SK-N-SH (cell line): Measurements from ENCODE around the gene MYBPH. TPM values are rescaled to one million over a fixed set of nuclear protein-coding genes. Genes with fewer than 3 reads are reported as not detected.

ENCODE experiments used
- CTCF ChIA-PET: fragments of 300-600, 350-600 bp; formaldehyde crosslinking; extraction: SDS; loops from one replicate; lab custom pipeline; 2021; lab: Yijun Ruan, JAX
- POLR2A ChIA-PET: fragments of 350-600 bp; sonication (Branson Sonifier 250); formaldehyde crosslinking; extraction: SDS; loops from one replicate; lab custom pipeline; 2020; ENCODE audit warnings: antibody characterized with exemption, inconsistent platforms; lab: Yijun Ruan, JAX
- DNase-seq: peaks from one replicate; pipeline ENCODE4 v3.0.0; 2012
- H2AFZ ChIP-seq: fragments of 200-600 bp; sonication (generic); 2 replicates; pipeline ENCODE4 v1.8.1; 2016; ENCODE audit warnings: antibody characterized with exemption, mild to moderate bottlenecking, low read depth
- H3F3A ChIP-seq: fragments of 200-600 bp; sonication (generic); replicated peaks from 2 replicates; pipeline ENCODE3; 2016; ENCODE audit warnings: antibody characterized with exemption, mild to moderate bottlenecking; ENCODE audit not compliant: insufficient read depth
- H3K27ac ChIP-seq, 2 experiments: fragments of 200-500 bp in 1 of 2; fragments of 200-600 bp in 1 of 2; sonication (Bioruptor generic) in 1 of 2; sonication (generic), shearing (Covaris generic) in 1 of 2; 2 replicates each; pipeline versions ENCODE4 v1.5.1 to v1.6.1; 2014 to 2016; ENCODE audit warnings: low read depth in 2 of 2, inconsistent platforms in 1 of 2, low read length in 1 of 2, mild to moderate bottlenecking in 1 of 2, mixed read lengths in 1 of 2
- H3K27me3 ChIP-seq: fragments of 200-600 bp; sonication (generic), shearing (Covaris generic); 2 replicates; pipeline ENCODE4 v1.6.1; 2016; ENCODE audit warnings: mixed run types; ENCODE audit not compliant: insufficient read depth
- H3K36me3 ChIP-seq, 2 experiments: fragments of 200-500 bp in 1 of 2; fragments of 200-600 bp in 1 of 2; sonication (Bioruptor generic) in 1 of 2; sonication (generic) in 1 of 2; replicated peaks in 1 of 2; 2 replicates each; pipeline versions ENCODE3 to v1.5.1; 2014 to 2016; ENCODE audit warnings: low read length in 1 of 2, mild to moderate bottlenecking in 1 of 2; ENCODE audit not compliant: insufficient read depth in 2 of 2, control insufficient read depth in 1 of 2
- H3K4me1 ChIP-seq, 2 experiments: fragments of 200-500 bp in 1 of 2; fragments of 200-600 bp in 1 of 2; sonication (Bioruptor generic) in 1 of 2; sonication (generic), shearing (Covaris generic) in 1 of 2; 2 replicates each; pipeline versions ENCODE4 v1.5.1 to v1.6.1; 2014 to 2016; ENCODE audit warnings: low read depth in 1 of 2, low read length in 1 of 2, mixed run types in 1 of 2; ENCODE audit not compliant: insufficient read depth in 2 of 2, control insufficient read depth in 1 of 2
- H3K4me2 ChIP-seq: fragments of 200-600 bp; sonication (generic), shearing (Covaris generic); 2 replicates; pipeline ENCODE4 v1.6.1; 2017; ENCODE audit warnings: mixed run types
- H3K4me3 ChIP-seq, 2 experiments: fragments of 200-500 bp in 1 of 2; fragments of 200-600 bp in 1 of 2; sonication (Bioruptor generic) in 1 of 2; sonication (generic), shearing (Covaris generic) in 1 of 2; 2 replicates each; pipeline versions ENCODE4 v1.5.1 to v1.8.1; 2014 to 2016; ENCODE audit warnings: low read depth in 2 of 2, inconsistent platforms in 1 of 2, low read length in 1 of 2, mild to moderate bottlenecking in 1 of 2, mixed read lengths in 1 of 2, moderate library complexity in 1 of 2
- H3K79me2 ChIP-seq: fragments of 200-600 bp; sonication (generic); 2 replicates; pipeline ENCODE4 v1.8.1; 2017; ENCODE audit warnings: mild to moderate bottlenecking; ENCODE audit not compliant: insufficient read depth
- H3K9ac ChIP-seq: fragments of 200-600 bp; sonication (generic); 2 replicates; pipeline ENCODE4 v1.6.1; 2017; ENCODE audit warnings: mixed run types
- H3K9me2 ChIP-seq: fragments of 200-600 bp; sonication (generic); 2 replicates; pipeline ENCODE4 v1.6.1; 2017; ENCODE audit warnings: mixed run types
- H3K9me3 ChIP-seq: fragments of 200-600 bp; sonication (generic); 2 replicates; pipeline ENCODE4 v1.6.1; 2017; ENCODE audit warnings: mixed run types, mild to moderate bottlenecking, moderate library complexity
- H4K20me1 ChIP-seq: fragments of 200-600 bp; sonication (generic); 2 replicates; pipeline ENCODE4 v1.6.1; 2017; ENCODE audit warnings: mild to moderate bottlenecking, mixed run types; ENCODE audit not compliant: insufficient read depth
- JUND ChIP-seq: IDR thresholded peaks from 2 replicates; pipeline ENCODE4 v1.4.0; 2012
- MEF2A ChIP-seq: IDR thresholded peaks from 2 replicates; pipeline ENCODE4 v1.4.0; 2012; ENCODE audit warnings: low read depth, borderline replicate concordance
- WGBS: methylation state at CpG from one replicate; pipeline ENCODE4 v1.1.6; 2017; ENCODE audit warnings: low lambda C conversion rate; 5-methylcytosine and 5-hydroxymethylcytosine counted together
- polyA plus RNA-seq, 3 experiments: library from polyadenylated mRNA; depleted of rRNA; stranded (reverse); fragments of >200 nt; gene quantifications; 2 replicates each; pipeline ENCODE4 v1.2.3, GENCODE V29; 2012
- TF ChIP-seq, protein P1 (sequence below): IDR thresholded peaks from 2 replicates; pipeline ENCODE4 v1.4.0; 2012; ENCODE audit warnings: low read depth, borderline replicate concordance
- TF ChIP-seq, protein P2 (sequence below): IDR thresholded peaks from 2 replicates; pipeline ENCODE4 v1.6.1; 2012; ENCODE audit warnings: mild to moderate bottlenecking, low read depth, low read length, moderate library complexity
- TF ChIP-seq, protein P3 (sequence below): fragments of 150-350 bp; IDR thresholded peaks from 2 replicates; pipeline ENCODE4 v1.6.1; 2017; ENCODE audit warnings: antibody characterized with exemption, low read length, low read depth, borderline replicate concordance

The MYBPH gene
- polyA plus RNA-seq, 1 of the 3 experiments (the other 2 are of a cell fraction): 0.12 TPM

DNA sequence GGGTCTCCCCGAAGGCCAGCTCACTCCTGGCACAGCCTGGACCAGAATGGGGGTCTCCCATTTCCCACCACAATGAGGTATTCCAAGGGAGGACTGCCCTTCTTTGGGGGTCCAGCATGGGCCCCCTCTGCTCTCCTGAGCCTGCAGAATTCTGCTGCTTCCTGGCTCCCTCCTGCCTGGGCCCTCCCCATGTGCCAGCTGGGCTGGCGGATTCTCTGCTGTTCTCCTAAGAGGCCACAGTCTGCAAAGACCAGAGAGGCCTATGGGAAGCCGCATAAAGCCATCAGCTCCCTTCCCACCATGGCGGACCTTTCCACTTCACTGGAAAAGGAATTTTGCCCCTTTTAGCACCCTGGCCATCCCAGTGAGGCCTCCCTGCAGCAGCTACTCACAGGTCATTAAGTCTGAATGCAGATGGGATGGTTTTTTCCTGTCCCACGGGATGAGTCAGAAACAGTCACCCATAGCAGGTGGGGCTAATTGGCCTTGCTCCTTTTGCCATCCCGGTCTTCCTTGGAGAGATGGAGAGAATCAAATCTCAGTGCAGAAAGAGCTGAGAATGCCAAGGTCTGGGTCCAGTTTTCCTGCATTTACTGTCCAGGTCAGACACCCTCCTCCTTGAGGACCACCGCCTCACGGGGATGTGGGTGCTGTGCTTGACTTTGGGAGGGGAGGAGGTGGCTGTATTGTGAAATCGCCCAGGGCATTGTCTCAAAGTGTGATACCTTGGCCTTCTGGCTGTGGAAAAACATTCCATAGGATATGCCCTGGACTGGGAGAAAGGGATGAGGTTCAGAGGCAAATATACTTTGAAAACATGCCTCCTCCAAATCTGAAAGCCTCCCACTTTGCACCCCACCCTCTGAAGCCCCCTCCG lies 23.2 kb downstream of the MYBPH start (continued):
- TF ChIP-seq, protein P1, sequence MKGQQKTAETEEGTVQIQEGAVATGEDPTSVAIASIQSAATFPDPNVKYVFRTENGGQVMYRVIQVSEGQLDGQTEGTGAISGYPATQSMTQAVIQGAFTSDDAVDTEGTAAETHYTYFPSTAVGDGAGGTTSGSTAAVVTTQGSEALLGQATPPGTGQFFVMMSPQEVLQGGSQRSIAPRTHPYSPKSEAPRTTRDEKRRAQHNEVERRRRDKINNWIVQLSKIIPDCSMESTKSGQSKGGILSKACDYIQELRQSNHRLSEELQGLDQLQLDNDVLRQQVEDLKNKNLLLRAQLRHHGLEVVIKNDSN: no peak
- peak; percentile 41; the same call in 1 of the 2 replicates for TF ChIP-seq JUND
- TF ChIP-seq, all 33 proteins: peak for 4

DNA sequence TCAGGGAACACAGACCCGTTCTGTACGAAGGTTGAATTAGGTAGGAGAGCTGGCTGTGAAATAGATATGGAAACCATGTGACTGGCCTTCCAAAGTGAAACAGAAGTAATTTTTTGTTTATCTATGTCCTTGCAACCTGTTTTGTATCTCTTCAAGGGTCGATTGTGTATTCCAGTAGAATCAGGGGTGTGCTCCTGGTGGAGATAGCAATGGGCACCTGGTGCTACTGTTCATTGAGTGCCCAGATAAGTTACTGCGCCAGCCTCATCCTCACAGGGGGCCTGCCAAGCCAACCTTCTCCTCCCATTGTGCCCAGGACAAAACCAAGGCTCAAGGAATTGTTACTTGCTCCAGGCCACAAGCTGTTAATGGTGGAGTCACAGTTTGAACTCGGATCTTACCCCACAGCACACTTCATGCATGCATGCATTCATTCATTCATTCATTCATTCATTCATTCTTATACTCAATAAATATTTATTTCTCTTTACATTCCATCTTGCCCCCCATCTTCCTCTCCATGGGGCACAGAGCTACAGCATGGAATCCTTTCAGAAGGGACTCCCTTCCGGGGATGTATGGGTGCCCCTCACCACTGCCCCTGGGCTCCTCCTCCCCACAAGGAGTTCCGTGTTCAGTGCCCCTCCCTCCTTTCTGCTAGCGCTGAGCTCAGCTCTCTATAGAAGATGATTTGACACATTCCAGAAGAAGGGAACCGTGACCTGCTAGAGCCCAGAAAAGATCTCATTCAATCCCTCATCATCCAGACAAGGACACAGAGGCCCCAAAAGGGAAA lies 24.1 kb downstream of the MYBPH start:
- ChIA-PET CTCF (interaction anchor here (0.6 to 2.1 kb wide), 7 partner anchors 15 to 226 kb away, joined by 3 to 9 read pairs (median 3); no protein-coding TSS in a partner anchor), POLR2A (no interaction called here)
- TF ChIP-seq, protein P2, sequence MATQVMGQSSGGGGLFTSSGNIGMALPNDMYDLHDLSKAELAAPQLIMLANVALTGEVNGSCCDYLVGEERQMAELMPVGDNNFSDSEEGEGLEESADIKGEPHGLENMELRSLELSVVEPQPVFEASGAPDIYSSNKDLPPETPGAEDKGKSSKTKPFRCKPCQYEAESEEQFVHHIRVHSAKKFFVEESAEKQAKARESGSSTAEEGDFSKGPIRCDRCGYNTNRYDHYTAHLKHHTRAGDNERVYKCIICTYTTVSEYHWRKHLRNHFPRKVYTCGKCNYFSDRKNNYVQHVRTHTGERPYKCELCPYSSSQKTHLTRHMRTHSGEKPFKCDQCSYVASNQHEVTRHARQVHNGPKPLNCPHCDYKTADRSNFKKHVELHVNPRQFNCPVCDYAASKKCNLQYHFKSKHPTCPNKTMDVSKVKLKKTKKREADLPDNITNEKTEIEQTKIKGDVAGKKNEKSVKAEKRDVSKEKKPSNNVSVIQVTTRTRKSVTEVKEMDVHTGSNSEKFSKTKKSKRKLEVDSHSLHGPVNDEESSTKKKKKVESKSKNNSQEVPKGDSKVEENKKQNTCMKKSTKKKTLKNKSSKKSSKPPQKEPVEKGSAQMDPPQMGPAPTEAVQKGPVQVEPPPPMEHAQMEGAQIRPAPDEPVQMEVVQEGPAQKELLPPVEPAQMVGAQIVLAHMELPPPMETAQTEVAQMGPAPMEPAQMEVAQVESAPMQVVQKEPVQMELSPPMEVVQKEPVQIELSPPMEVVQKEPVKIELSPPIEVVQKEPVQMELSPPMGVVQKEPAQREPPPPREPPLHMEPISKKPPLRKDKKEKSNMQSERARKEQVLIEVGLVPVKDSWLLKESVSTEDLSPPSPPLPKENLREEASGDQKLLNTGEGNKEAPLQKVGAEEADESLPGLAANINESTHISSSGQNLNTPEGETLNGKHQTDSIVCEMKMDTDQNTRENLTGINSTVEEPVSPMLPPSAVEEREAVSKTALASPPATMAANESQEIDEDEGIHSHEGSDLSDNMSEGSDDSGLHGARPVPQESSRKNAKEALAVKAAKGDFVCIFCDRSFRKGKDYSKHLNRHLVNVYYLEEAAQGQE: no peak
- TF ChIP-seq MEF2A: no peak
- TF ChIP-seq, protein P3, sequence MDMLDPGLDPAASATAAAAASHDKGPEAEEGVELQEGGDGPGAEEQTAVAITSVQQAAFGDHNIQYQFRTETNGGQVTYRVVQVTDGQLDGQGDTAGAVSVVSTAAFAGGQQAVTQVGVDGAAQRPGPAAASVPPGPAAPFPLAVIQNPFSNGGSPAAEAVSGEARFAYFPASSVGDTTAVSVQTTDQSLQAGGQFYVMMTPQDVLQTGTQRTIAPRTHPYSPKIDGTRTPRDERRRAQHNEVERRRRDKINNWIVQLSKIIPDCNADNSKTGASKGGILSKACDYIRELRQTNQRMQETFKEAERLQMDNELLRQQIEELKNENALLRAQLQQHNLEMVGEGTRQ: no peak
- H3K9me2 ChIP-seq: no peaks in the 10 kb centered on the region
- no peaks in the 10 kb centered on the region for H3K27me3 ChIP-seq
- H3K4me1 ChIP-seq: peaks cover 31 to 43% of the 10 kb centered on the region in 2 experiments
- H3K36me3 ChIP-seq: no peaks in the 10 kb centered on the region
- 76% methylated on average over 9 of the region's 9 CpGs for WGBS
- no peak for DNase-seq
- no peak overlapping the region for H2AFZ ChIP-seq
- H3F3A ChIP-seq: no peaks in the 10 kb centered on the region
- no peak overlapping the region for H3K4me3 ChIP-seq
- H3K9ac ChIP-seq: no peak overlapping the region
- H3K27ac ChIP-seq: no peak overlapping the region
- no peaks in the 10 kb centered on the region for H3K9me3 ChIP-seq
- no peaks in the 10 kb centered on the region for H4K20me1 ChIP-seq
- H3K4me2 ChIP-seq: no peak overlapping the region
- no peaks in the 10 kb centered on the region for H3K79me2 ChIP-seq
